HG02571 (cell line): ENCODE data around the gene NIPBL.
"Not testable (repeated sequence)": the region's sequence is repeated elsewhere in the genome, so short reads cannot be mapped to it uniquely, and the experiment has no call there.

Experiments
- ATAC-seq: cut with Tn5 transposase; IDR thresholded peaks from one replicate; pipeline ENCODE4 v1.9.1; 2021; ENCODE audit warnings: mild to moderate bottlenecking, moderate library complexity; ENCODE audit not compliant: unreplicated experiment

Gene NIPBL

GRCh38 chr5:36876299-36876964 lies at the start of gene NIPBL:
Gene NIPBL, plus strand, starts transcription at chr5:36876769. Its CDS starts 76,928 bp downstream, at chr5:36953697.
- peak; percentile 57 for ATAC-seq

GRCh38 chr5:36832274-36832673 lies 44.3 kb upstream of the NIPBL start:
- no peak for ATAC-seq

- no peak for ATAC-seq
These were observed 39.7 kb upstream of the NIPBL start for GRCh38 chr5:36836831-36837230.

GRCh38 chr5:36839489-36840476 lies 36.8 kb upstream of the NIPBL start:
- no peak for ATAC-seq

GRCh38 chr5:36841677-36842076 lies 34.9 kb upstream of the NIPBL start:
- ATAC-seq: no peak

GRCh38 chr5:36842087-36842486 lies 34.5 kb upstream of the NIPBL start:
- no peak for ATAC-seq

- ATAC-seq: no peak
These were observed 32.3 kb upstream of the NIPBL start for GRCh38 chr5:36844305-36844704.

GRCh38 chr5:36848545-36848944 lies 28.0 kb upstream of the NIPBL start:
- ATAC-seq: not testable (repeated sequence)

GRCh38 chr5:36852903-36853302 lies 23.7 kb upstream of the NIPBL start:
- ATAC-seq: not testable (repeated sequence)

GRCh38 chr5:36854402-36855140 lies 22.0 kb upstream of the NIPBL start:
- ATAC-seq: no peak

- no peak for ATAC-seq
These were observed 21.5 kb upstream of the NIPBL start for GRCh38 chr5:36855141-36855495.

GRCh38 chr5:36861871-36862270 lies 14.7 kb upstream of the NIPBL start:
- no peak for ATAC-seq

- peak; percentile 74 for ATAC-seq
These were observed 6.0 kb upstream of the NIPBL start for GRCh38 chr5:36870399-36871040.

- ATAC-seq: no peak
These were observed 2.1 kb upstream of the NIPBL start for GRCh38 chr5:36874465-36874864.

GRCh38 chr5:36875051-36875789 lies 1.3 kb upstream of the NIPBL start:
- ATAC-seq: no peak

GRCh38 chr5:36875790-36876298 lies 725 bp upstream of the NIPBL start:
- ATAC-seq: peak; percentile 59

GRCh38 chr5:36876965-36877666 lies 547 bp downstream of the NIPBL start:
- peak; percentile 27 for ATAC-seq

GRCh38 chr5:36877667-36878391 lies 1.3 kb downstream of the NIPBL start:
- no peak for ATAC-seq
